ENCODE measurements around the gene MRPS21.

Gene MRPS21

GRCh38 chr1:150293433-150294253 lies at the start of gene MRPS21:
Gene MRPS21 (plus strand): TSS chr1:150293861. CDS start chr1:150294367, 506 bp downstream.
- TF ChIP-seq CTCF (IDR thresholded peaks at IDR 0.05) (no peak), ZFX (IDR thresholded peaks at IDR 0.05; ENCODE audit: borderline replicate concordance) (no peak)
- H3K27ac ChIP-seq, result peak within 1 kb of the TSS; percentile 79

GRCh38 chr1:150249936-150250335 lies 43.7 kb upstream of the MRPS21 start:
- TF ChIP-seq ZFX (IDR thresholded peaks at IDR 0.05; ENCODE audit: borderline replicate concordance) (no peak), CTCF (IDR thresholded peaks at IDR 0.05) (no peak)

GRCh38 chr1:150256198-150256553 lies 37.5 kb upstream of the MRPS21 start:
- H3K27ac ChIP-seq, result peak overlapping the region; percentile 58
- TF ChIP-seq CTCF (IDR thresholded peaks at IDR 0.05), result peak; percentile 33
- TF ChIP-seq ZFX (IDR thresholded peaks at IDR 0.05; ENCODE audit: borderline replicate concordance), result no peak

More at GRCh38 chr1:150249936-150250335, 43.7 kb upstream of the MRPS21 start:
- H3K27ac ChIP-seq, result no peak overlapping the region

- H3K27ac ChIP-seq, result peak overlapping the region; percentile 58; the same call in 1 of the 2 replicates
- TF ChIP-seq ZFX (IDR thresholded peaks at IDR 0.05; ENCODE audit: borderline replicate concordance), result no peak
- no peak for TF ChIP-seq CTCF (IDR thresholded peaks at IDR 0.05)
Measured at GRCh38 chr1:150256554-150257341, 36.9 kb upstream of the MRPS21 start.

GRCh38 chr1:150257624-150258585 lies 35.8 kb upstream of the MRPS21 start, which contains the start of gene CA14:
Gene CA14 (plus strand): TSS chr1:150257774. CDS start chr1:150258129, 355 bp downstream.
- H3K27ac ChIP-seq, result no peak within 1 kb of the TSS
- TF ChIP-seq ZFX (IDR thresholded peaks at IDR 0.05; ENCODE audit: borderline replicate concordance), result no peak
- no peak for TF ChIP-seq CTCF (IDR thresholded peaks at IDR 0.05)

GRCh38 chr1:150259217-150259616 lies 34.4 kb upstream of the MRPS21 start:
- TF ChIP-seq ZFX (IDR thresholded peaks at IDR 0.05; ENCODE audit: borderline replicate concordance) (no peak), CTCF (IDR thresholded peaks at IDR 0.05) (no peak)
- peak overlapping the region; percentile 73 for H3K27ac ChIP-seq

Data from 22Rv1 (cell line).